IMR-90 (cell line): ENCODE data around the gene KRTAP12-4. TPM values are rescaled to one million over a fixed set of nuclear protein-coding genes. Genes with fewer than 3 reads are reported as not detected.

Source experiments
- ATAC-seq: fragments of 200-7000 bp; cut with Tn5 transposase; 2 replicates; pipeline ENCODE4 v1.9.1; 2020; ENCODE audit warnings: low read depth, mild to moderate bottlenecking, moderate library complexity
- BruUV-seq: library from RNA; stranded (reverse); fragments of 400-500 nt; replicated peaks from 2 replicates; lab custom pipeline; 2021; lab: Mats Ljungman, UMichigan
- CTCF ChIA-PET: fragments of 300-600 bp; formaldehyde crosslinking; extraction: SDS; loops from one replicate; lab custom pipeline; 2021; ENCODE audit warnings: antibody characterized with exemption; lab: Yijun Ruan, JAX
- POLR2A ChIA-PET: fragments of 300-600 bp; sonication (Branson Sonifier 250); formaldehyde crosslinking; loops from one replicate; lab custom pipeline; 2022; ENCODE audit warnings: antibody characterized with exemption; ENCODE audit not compliant: unreplicated experiment; lab: Charles Lee
- DNase-seq: peaks from one replicate; pipeline ENCODE4 v3.0.0; 2013
- H2AFZ ChIP-seq: replicated peaks from 2 replicates; pipeline ENCODE3; 2013; ENCODE audit warnings: low read length, mild to moderate bottlenecking; ENCODE audit not compliant: poor library complexity
- H2AK5ac ChIP-seq: 2 replicates; pipeline ENCODE4 v1.6.1; 2013; ENCODE audit warnings: low read depth, low read length, inconsistent platforms
- H2AK9ac ChIP-seq: replicated peaks from 2 replicates; pipeline ENCODE3; 2013; ENCODE audit warnings: mild to moderate bottlenecking, low read depth, low read length, moderate library complexity; ENCODE audit not compliant: poor library complexity
- H2BK120ac ChIP-seq: 2 replicates; pipeline ENCODE4 v1.6.1; 2013; ENCODE audit warnings: low read depth, low read length, inconsistent platforms
- H2BK15ac ChIP-seq: 3 replicates; pipeline ENCODE4 v1.6.1; 2013; ENCODE audit warnings: low read depth, low read length, inconsistent platforms
- H2BK20ac ChIP-seq: 2 replicates; pipeline ENCODE4 v1.6.1; 2013; ENCODE audit warnings: low read depth, mild to moderate bottlenecking, inconsistent platforms, low read length, moderate library complexity
- H2BK5ac ChIP-seq: 2 replicates; pipeline ENCODE4 v1.6.1; 2013; ENCODE audit warnings: mild to moderate bottlenecking, low read depth, low read length, inconsistent platforms; ENCODE audit not compliant: poor library complexity, severe bottlenecking
- H3K14ac ChIP-seq: replicated peaks from 2 replicates; pipeline ENCODE4 v1.6.1; 2013; ENCODE audit warnings: low read depth, low read length, inconsistent platforms
- H3K18ac ChIP-seq: 2 replicates; pipeline ENCODE4 v1.6.1; 2013; ENCODE audit warnings: low read depth, low read length, control low read depth
- H3K23ac ChIP-seq: 2 replicates; pipeline ENCODE4 v1.6.1; 2013; ENCODE audit warnings: low read depth, low read length, inconsistent platforms
- H3K27ac ChIP-seq: 2 replicates; pipeline ENCODE4 v1.5.1; 2013; ENCODE audit warnings: mild to moderate bottlenecking, control low read depth, low read length; ENCODE audit not compliant: insufficient read depth
- H3K27me3 ChIP-seq: 2 replicates; pipeline ENCODE4 v1.6.1; 2013; ENCODE audit warnings: low read length; ENCODE audit not compliant: control insufficient read depth, insufficient read depth
- H3K36me3 ChIP-seq: 2 replicates; pipeline ENCODE4 v1.6.1; 2013; ENCODE audit warnings: low read length, mixed read lengths; ENCODE audit not compliant: control insufficient read depth, insufficient read depth
- H3K4ac ChIP-seq: 2 replicates; pipeline ENCODE4 v1.6.1; 2013; ENCODE audit warnings: low read depth, low read length, inconsistent platforms
- H3K4me1 ChIP-seq: 2 replicates; pipeline ENCODE4 v1.6.1; 2013; ENCODE audit warnings: low read length, mixed read lengths; ENCODE audit not compliant: control insufficient read depth, insufficient read depth
- H3K4me2 ChIP-seq: 2 replicates; pipeline ENCODE4 v1.6.1; 2013; ENCODE audit warnings: low read depth, mild to moderate bottlenecking, control low read depth, low read length, moderate library complexity
- H3K4me3 ChIP-seq: 2 replicates; pipeline ENCODE4 v1.5.1; 2013; ENCODE audit warnings: low read depth, mild to moderate bottlenecking, control low read depth, low read length, moderate library complexity; ENCODE audit not compliant: insufficient read depth
- H3K56ac ChIP-seq: 2 replicates; pipeline ENCODE4 v1.6.1; 2013; ENCODE audit warnings: low read length, inconsistent platforms; ENCODE audit not compliant: insufficient read depth; ENCODE audit errors: extremely low read depth
- H3K79me1 ChIP-seq, 2 experiments: 2 replicates each; pipeline ENCODE4 v1.6.1; 2013; ENCODE audit warnings: low read length in 2 of 2, inconsistent platforms in 1 of 2, low read depth in 1 of 2
- H3K9ac ChIP-seq: 2 replicates; pipeline ENCODE4 v1.6.1; 2013; ENCODE audit warnings: low read depth, low read length, control low read depth
- H3K9me1 ChIP-seq: 2 replicates; pipeline ENCODE4 v1.6.1; 2013; ENCODE audit warnings: low read length, inconsistent platforms; ENCODE audit not compliant: insufficient read depth
- H3K9me3 ChIP-seq: 2 replicates; pipeline ENCODE4 v1.6.1; 2013; ENCODE audit warnings: low read length; ENCODE audit not compliant: control insufficient read depth, insufficient read depth
- H4K20me1 ChIP-seq: 2 replicates; pipeline ENCODE4 v1.6.1; 2013; ENCODE audit warnings: low read length, inconsistent platforms; ENCODE audit not compliant: insufficient read depth
- H4K5ac ChIP-seq: 2 replicates; pipeline ENCODE4 v1.6.1; 2013; ENCODE audit warnings: mild to moderate bottlenecking, low read depth, low read length, control low read depth
- H4K8ac ChIP-seq, 2 experiments: 2 replicates each; pipeline ENCODE4 v1.6.1; 2013; ENCODE audit warnings: low read depth in 2 of 2, low read length in 2 of 2, control low read depth in 1 of 2, inconsistent platforms in 1 of 2
- H4K91ac ChIP-seq: 2 replicates; pipeline ENCODE4 v1.6.1; 2013; ENCODE audit warnings: low read depth, low read length, inconsistent platforms; ENCODE audit not compliant: insufficient read depth
- CEBPB ChIP-seq: IDR thresholded peaks from 2 replicates; pipeline ENCODE4 v1.6.1; 2012; ENCODE audit warnings: low read depth, low read length, improper control_type of control experiment
- CHD1 ChIP-seq: IDR thresholded peaks from 2 replicates; pipeline ENCODE4 v1.6.1; 2012; ENCODE audit warnings: low read depth, low read length, improper control_type of control experiment
- MAFK ChIP-seq: IDR thresholded peaks from 2 replicates; pipeline ENCODE4 v1.6.1; 2012; ENCODE audit warnings: low read depth, low read length, improper control_type of control experiment
- MAZ ChIP-seq: IDR thresholded peaks from 2 replicates; pipeline ENCODE4 v1.6.1; 2012; ENCODE audit warnings: low read depth, mild to moderate bottlenecking, low read length, improper control_type of control experiment, moderate library complexity, borderline replicate concordance
- MXI1 ChIP-seq: IDR thresholded peaks from 2 replicates; pipeline ENCODE4 v1.6.1; 2012; ENCODE audit warnings: low read depth, mild to moderate bottlenecking, low read length, moderate library complexity, borderline replicate concordance
- NFE2L2 ChIP-seq: fragments of 150-350 bp; IDR thresholded peaks from 2 replicates; pipeline ENCODE4 v1.6.1; 2016; ENCODE audit warnings: low read depth, mild to moderate bottlenecking, low read length
- RAD21 ChIP-seq: IDR thresholded peaks from 2 replicates; pipeline ENCODE4 v1.6.1; 2012; ENCODE audit warnings: low read length, improper control_type of control experiment
- SMC3 ChIP-seq: fragments of 150-350 bp; IDR thresholded peaks from 2 replicates; pipeline ENCODE4 v1.6.1; 2016; ENCODE audit warnings: low read depth, mild to moderate bottlenecking, antibody characterized with exemption, low read length, moderate library complexity
- WGBS, 2 experiments: methylation state at CpG; one replicate each; pipeline versions ENCODE4 v1.1.5 to v1.1.7; 2013; ENCODE audit warnings: missing lambda C conversion rate in 2 of 2; ENCODE audit not compliant: insufficient read length in 1 of 2; ENCODE audit errors: extremely low coverage in 2 of 2; 5-methylcytosine and 5-hydroxymethylcytosine counted together
- dilution Hi-C: fragments of 300-500 bp; cut with HindIII; formaldehyde crosslinking; loops from one replicate; pipeline ENCODE4 v1.14.3; 2018; ENCODE audit warnings: low sequenced_read_pairs; ENCODE audit not compliant: unreplicated experiment
- in situ Hi-C: fragments of 300-500 bp; cut with MboI; formaldehyde crosslinking; loops from 3 replicates; pipeline ENCODE4 v1.14.3; 2019; ENCODE audit warnings: low sequenced_read_pairs, inconsistent platforms, mixed read lengths
- intact Hi-C: fragments of 100-400 bp; cut with micrococcal nuclease; formaldehyde crosslinking; loops from 2 replicates; pipeline ENCODE4 v1.10.0; 2022
- polyA plus RNA-seq, 3 experiments: library from polyadenylated mRNA; depleted of rRNA; stranded (reverse); fragments of >200 nt; gene quantifications; 2 replicates each; pipeline ENCODE4 v1.2.3, GENCODE V29; 2012; ENCODE audit warnings: low replicate concordance in 1 of 3
- total RNA-seq: library from RNA; depleted of rRNA; stranded (reverse); fragments of >200 nt; gene quantifications from 2 replicates; pipeline ENCODE4 v1.2.3, GENCODE V29; 2012
- TF ChIP-seq, protein P1 (sequence below): fragments of 150-350 bp; IDR thresholded peaks from 2 replicates; pipeline ENCODE4 v1.6.1; 2017; ENCODE audit warnings: mild to moderate bottlenecking, antibody characterized with exemption, low read length, low read depth
- TF ChIP-seq, protein P2 (sequence below): conservative IDR thresholded peaks from 2 replicates; pipeline ENCODE4 v1.5.1; 2012; ENCODE audit warnings: mild to moderate bottlenecking, low read depth, low read length, improper control_type of control experiment

KRTAP12-4 gene
- total and polyA plus RNA-seq, 2 of the 4 experiments (the other 2 are of a cell fraction), result not detected

DNA sequence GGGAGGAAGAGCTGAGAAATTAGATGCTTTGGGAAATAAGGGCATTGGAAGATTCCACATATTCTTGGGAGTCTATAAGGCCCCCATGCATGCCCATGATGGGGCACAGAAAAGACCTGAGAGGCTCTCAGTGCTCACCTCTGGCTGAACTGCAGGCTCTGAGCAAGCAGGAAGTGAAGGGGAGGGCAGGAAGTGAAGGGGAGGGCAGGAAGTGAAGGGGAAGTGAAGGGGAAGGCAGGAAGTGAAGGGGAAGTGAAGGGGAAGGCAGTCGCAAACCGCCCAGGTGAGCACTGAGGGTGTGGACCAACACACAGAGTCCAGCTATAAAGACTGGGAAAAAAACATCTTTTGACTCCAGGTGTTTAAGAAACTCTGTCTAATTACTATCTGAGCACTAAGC, 24.0 kb downstream of the KRTAP12-4 start:
- no peak overlapping the region for H2AK5ac ChIP-seq
- H3K9ac ChIP-seq, result no peak overlapping the region
- dilution Hi-C loops (no loop called here), intact Hi-C loops (no loop called here), in situ Hi-C loops (no loop called here)
- H4K20me1 ChIP-seq, result no peaks in the 10 kb centered on the region
- no peak overlapping the region for H4K8ac ChIP-seq
- no peak overlapping the region for H2AFZ ChIP-seq
- H2BK15ac ChIP-seq, result no peak overlapping the region
- no peak overlapping the region for H3K18ac ChIP-seq
- ChIA-PET CTCF (no interaction called here), POLR2A (no interaction called here)
- H3K4ac ChIP-seq, result no peak overlapping the region
- H2AK9ac ChIP-seq, result no peak overlapping the region
- no peak overlapping the region for H3K56ac ChIP-seq
- no peak overlapping the region for H3K23ac ChIP-seq
- TF ChIP-seq SMC3, result no peak
- TF ChIP-seq CHD1, result no peak
- no peak for TF ChIP-seq RAD21
- TF ChIP-seq, protein P1, sequence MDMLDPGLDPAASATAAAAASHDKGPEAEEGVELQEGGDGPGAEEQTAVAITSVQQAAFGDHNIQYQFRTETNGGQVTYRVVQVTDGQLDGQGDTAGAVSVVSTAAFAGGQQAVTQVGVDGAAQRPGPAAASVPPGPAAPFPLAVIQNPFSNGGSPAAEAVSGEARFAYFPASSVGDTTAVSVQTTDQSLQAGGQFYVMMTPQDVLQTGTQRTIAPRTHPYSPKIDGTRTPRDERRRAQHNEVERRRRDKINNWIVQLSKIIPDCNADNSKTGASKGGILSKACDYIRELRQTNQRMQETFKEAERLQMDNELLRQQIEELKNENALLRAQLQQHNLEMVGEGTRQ, result no peak
- TF ChIP-seq, protein P2, sequence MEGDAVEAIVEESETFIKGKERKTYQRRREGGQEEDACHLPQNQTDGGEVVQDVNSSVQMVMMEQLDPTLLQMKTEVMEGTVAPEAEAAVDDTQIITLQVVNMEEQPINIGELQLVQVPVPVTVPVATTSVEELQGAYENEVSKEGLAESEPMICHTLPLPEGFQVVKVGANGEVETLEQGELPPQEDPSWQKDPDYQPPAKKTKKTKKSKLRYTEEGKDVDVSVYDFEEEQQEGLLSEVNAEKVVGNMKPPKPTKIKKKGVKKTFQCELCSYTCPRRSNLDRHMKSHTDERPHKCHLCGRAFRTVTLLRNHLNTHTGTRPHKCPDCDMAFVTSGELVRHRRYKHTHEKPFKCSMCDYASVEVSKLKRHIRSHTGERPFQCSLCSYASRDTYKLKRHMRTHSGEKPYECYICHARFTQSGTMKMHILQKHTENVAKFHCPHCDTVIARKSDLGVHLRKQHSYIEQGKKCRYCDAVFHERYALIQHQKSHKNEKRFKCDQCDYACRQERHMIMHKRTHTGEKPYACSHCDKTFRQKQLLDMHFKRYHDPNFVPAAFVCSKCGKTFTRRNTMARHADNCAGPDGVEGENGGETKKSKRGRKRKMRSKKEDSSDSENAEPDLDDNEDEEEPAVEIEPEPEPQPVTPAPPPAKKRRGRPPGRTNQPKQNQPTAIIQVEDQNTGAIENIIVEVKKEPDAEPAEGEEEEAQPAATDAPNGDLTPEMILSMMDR, result no peak
- TF ChIP-seq NFE2L2, result no peak
- TF ChIP-seq MAZ, result no peak
- no peak for TF ChIP-seq CEBPB
- no peak for TF ChIP-seq MAFK
- no peak for TF ChIP-seq MXI1
- no peaks in the 10 kb centered on the region for H3K9me1 ChIP-seq
- H3K79me1 ChIP-seq, result no peaks in the 10 kb centered on the region
- H4K91ac ChIP-seq, result no peak overlapping the region
- H3K4me2 ChIP-seq, result no peak overlapping the region
- H3K9me3 ChIP-seq, result 0 out of 2 replicates have a peak, but pooled peaks cover 2% of the 10 kb centered on the region
- BruUV-seq, result no TSS peak
- DNase-seq, result no peak
- H4K5ac ChIP-seq, result no peak overlapping the region
- no peak overlapping the region for H3K14ac ChIP-seq
- peaks cover 2% of the 10 kb centered on the region; the same call in 1 of the 2 replicates for H3K27me3 ChIP-seq
- H2BK20ac ChIP-seq, result no peak overlapping the region
- no peak for ATAC-seq
- no peak overlapping the region for H3K4me3 ChIP-seq
- WGBS, 2 experiments, result no CpG with 5 or more reads among the region's 2 CpGs
- H3K36me3 ChIP-seq, result no peaks in the 10 kb centered on the region
- H3K4me1 ChIP-seq, result no peaks in the 10 kb centered on the region
- H3K27ac ChIP-seq, result no peak overlapping the region
- no peak overlapping the region for H2BK120ac ChIP-seq
- H2BK5ac ChIP-seq, result no peak overlapping the region
